ENCODE data around the gene FAM209A. TPM values are rescaled to one million over a fixed set of nuclear protein-coding genes. Genes with fewer than 3 reads are reported as not detected.
"Not testable (repeated sequence)": the region's sequence is repeated elsewhere in the genome, so short reads cannot be mapped to it uniquely, and the experiment has no call there.

The FAM209A gene, protein sequence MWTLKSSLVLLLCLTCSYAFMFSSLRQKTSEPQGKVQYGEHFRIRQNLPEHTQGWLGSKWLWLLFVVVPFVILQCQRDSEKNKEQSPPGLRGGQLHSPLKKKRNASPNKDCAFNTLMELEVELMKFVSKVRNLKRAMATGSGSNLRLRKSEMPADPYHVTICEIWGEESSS
- total RNA-seq (2021; ENCODE audit: unreplicated experiment), result not detected
- not detected for polyA plus RNA-seq (2012; ENCODE audit: insufficient read length)
- Bru-seq, nascent RNA, result percentile 37 among the genes with signal in this experiment
- percentile 40 among the genes with signal in this experiment for BruChase-seq, experiment 1, labeled RNA remaining after a 2-hour chase
- percentile 28 among the genes with signal in this experiment for BruChase-seq, experiment 2, labeled RNA remaining after a 6-hour chase
- long read RNA-seq, partial matches to known transcripts, result 0 of 13 reads
- long read RNA-seq, other reads (novel, unspliced or antisense), result 13 of 13 reads

DNA sequence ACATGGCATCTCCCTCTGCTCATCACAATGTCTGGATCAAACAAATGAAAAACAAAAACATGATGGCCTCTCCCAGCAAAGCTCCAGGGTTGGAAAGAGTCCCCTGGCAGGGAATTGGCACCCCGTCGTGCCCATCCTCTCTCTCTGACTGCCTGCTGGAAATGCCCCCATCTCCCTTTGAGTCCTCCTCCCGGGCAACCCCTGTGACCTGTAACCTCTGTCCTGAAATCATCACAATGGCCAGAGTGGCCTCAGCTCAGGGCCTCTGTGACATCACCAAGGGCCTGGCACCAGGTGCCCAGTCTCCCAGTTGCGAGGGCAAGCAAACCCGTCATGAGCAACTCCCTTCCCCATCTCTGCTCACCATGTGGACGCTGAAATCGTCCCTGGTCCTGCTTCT, at the start of gene FAM209A:
Gene FAM209A (plus strand): TSS at position 301 of the 400 bp plus-strand sequence. CDS start 65 bp downstream, at position 366.
- H3K4me3 ChIP-seq (ENCODE audit: low read depth in 2 of 2, low read length in 2 of 2); H3K36me3 ChIP-seq (ENCODE audit: control insufficient read depth, insufficient read depth, low read length); DNase-seq (ENCODE audit: low read depth, low spot score); ATAC-seq; H3K27ac ChIP-seq (ENCODE audit: low read length); CTCF ChIA-PET; in situ Hi-C loops (cut with HindIII; ENCODE audit: low pct_unique_long_range_greater_than_20kb, low sequenced_read_pairs); H3K4me1 ChIP-seq (ENCODE audit: control insufficient read depth, insufficient read depth, low read length); POLR2A ChIA-PET; H3K27me3 ChIP-seq (ENCODE audit: control insufficient read depth, insufficient read depth, low read length); intact Hi-C loops (cut with micrococcal nuclease; ENCODE audit: unreplicated experiment); BruUV-seq (replicated peaks); H3K9me3 ChIP-seq (ENCODE audit: control insufficient read depth, insufficient read depth, low read depth, low read length): not testable (repeated sequence)

DNA sequence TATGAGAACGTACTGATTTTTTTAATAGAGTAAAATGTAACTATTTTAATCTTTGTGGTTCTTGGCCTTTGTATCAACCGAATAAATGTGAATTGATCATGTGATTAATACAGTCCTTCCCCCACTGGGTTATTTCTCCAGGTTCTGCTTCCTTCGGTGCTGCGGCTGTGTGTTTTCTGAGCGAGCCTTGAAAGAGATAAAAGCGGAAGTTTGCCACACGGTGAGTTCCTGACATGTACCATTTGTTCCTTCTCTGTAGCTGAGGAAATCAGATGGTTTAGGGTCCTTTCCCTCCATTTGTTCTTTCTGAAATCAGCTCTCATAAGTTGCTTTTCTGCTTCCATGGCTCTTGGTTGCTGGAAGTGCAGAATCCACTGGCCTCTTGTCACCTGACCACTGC, 40.6 kb upstream of the FAM209A start:
- Histone ChIP-seq H3K27me3 (ENCODE audit: control insufficient read depth, insufficient read depth, low read length) (no peaks in the 10 kb centered on the region), H3K4me1 (ENCODE audit: control insufficient read depth, insufficient read depth, low read length) (no peaks in the 10 kb centered on the region), H3K9me3 (ENCODE audit: control insufficient read depth, insufficient read depth, low read depth, low read length) (no peaks in the 10 kb centered on the region), H3K4me3 (ENCODE audit: low read depth in 2 of 2, low read length in 2 of 2) (no peak overlapping the region), H3K36me3 (ENCODE audit: control insufficient read depth, insufficient read depth, low read length) (no peaks in the 10 kb centered on the region), H3K27ac (ENCODE audit: low read length) (no peak overlapping the region)
- CTCF ChIA-PET, result no interaction called here
- TF ChIP-seq, protein P1, sequence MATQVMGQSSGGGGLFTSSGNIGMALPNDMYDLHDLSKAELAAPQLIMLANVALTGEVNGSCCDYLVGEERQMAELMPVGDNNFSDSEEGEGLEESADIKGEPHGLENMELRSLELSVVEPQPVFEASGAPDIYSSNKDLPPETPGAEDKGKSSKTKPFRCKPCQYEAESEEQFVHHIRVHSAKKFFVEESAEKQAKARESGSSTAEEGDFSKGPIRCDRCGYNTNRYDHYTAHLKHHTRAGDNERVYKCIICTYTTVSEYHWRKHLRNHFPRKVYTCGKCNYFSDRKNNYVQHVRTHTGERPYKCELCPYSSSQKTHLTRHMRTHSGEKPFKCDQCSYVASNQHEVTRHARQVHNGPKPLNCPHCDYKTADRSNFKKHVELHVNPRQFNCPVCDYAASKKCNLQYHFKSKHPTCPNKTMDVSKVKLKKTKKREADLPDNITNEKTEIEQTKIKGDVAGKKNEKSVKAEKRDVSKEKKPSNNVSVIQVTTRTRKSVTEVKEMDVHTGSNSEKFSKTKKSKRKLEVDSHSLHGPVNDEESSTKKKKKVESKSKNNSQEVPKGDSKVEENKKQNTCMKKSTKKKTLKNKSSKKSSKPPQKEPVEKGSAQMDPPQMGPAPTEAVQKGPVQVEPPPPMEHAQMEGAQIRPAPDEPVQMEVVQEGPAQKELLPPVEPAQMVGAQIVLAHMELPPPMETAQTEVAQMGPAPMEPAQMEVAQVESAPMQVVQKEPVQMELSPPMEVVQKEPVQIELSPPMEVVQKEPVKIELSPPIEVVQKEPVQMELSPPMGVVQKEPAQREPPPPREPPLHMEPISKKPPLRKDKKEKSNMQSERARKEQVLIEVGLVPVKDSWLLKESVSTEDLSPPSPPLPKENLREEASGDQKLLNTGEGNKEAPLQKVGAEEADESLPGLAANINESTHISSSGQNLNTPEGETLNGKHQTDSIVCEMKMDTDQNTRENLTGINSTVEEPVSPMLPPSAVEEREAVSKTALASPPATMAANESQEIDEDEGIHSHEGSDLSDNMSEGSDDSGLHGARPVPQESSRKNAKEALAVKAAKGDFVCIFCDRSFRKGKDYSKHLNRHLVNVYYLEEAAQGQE (IDR thresholded peaks at IDR 0.05; ENCODE audit: insufficient read depth in 1 of 2, low read depth in 2 of 2, low read length in 1 of 2), result no peak
- no peak for TF ChIP-seq TCF7L2 (IDR thresholded peaks at IDR 0.05; ENCODE audit: low read depth, low read length)
- TF ChIP-seq SIN3A (IDR thresholded peaks at IDR 0.05; ENCODE audit: borderline replicate concordance, insufficient read depth, low read depth, low read length), result no peak
- TF ChIP-seq, protein P2, sequence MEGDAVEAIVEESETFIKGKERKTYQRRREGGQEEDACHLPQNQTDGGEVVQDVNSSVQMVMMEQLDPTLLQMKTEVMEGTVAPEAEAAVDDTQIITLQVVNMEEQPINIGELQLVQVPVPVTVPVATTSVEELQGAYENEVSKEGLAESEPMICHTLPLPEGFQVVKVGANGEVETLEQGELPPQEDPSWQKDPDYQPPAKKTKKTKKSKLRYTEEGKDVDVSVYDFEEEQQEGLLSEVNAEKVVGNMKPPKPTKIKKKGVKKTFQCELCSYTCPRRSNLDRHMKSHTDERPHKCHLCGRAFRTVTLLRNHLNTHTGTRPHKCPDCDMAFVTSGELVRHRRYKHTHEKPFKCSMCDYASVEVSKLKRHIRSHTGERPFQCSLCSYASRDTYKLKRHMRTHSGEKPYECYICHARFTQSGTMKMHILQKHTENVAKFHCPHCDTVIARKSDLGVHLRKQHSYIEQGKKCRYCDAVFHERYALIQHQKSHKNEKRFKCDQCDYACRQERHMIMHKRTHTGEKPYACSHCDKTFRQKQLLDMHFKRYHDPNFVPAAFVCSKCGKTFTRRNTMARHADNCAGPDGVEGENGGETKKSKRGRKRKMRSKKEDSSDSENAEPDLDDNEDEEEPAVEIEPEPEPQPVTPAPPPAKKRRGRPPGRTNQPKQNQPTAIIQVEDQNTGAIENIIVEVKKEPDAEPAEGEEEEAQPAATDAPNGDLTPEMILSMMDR (IDR thresholded peaks at IDR 0.05), result no peak
- no peak for TF ChIP-seq POLR2AphosphoS5 (IDR thresholded peaks at IDR 0.05; ENCODE audit: low read depth, low read length)
- ATAC-seq (no peak), DNase-seq (ENCODE audit: low read depth, low spot score) (no peak)
- intact Hi-C loops (cut with micrococcal nuclease; ENCODE audit: unreplicated experiment) (no loop called here), in situ Hi-C loops (cut with HindIII; ENCODE audit: low pct_unique_long_range_greater_than_20kb, low sequenced_read_pairs) (no loop called here)
- POLR2A ChIA-PET, result no interaction called here
- BruUV-seq (replicated peaks), result no TSS peak

DNA sequence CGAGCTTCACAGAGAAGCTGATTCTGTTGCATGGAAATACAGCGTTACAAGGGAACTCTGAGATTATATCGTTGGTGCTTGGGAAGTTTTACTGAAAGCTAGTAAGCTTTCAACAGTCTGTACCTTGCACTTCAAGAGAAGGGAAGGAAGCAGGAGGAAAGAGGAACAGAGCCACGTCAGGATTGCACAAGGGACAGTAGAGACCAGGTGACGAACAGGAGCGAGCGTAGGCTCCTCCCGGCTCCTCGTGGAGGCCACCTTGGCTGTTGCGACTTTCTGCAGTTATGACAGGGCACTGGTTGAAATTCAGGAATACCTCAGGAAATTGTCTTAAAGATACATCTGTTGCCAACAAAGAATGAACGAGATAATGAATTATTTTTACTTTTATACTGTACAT, 37.3 kb upstream of the FAM209A start:
- in situ Hi-C loops (cut with HindIII; ENCODE audit: low pct_unique_long_range_greater_than_20kb, low sequenced_read_pairs) (no loop called here), intact Hi-C loops (cut with micrococcal nuclease; ENCODE audit: unreplicated experiment) (no loop called here)
- no peak overlapping the region for H3K4me3 ChIP-seq (ENCODE audit: low read depth in 2 of 2, low read length in 2 of 2)
- no peaks in the 10 kb centered on the region for H3K27me3 ChIP-seq (ENCODE audit: control insufficient read depth, insufficient read depth, low read length)
- H3K4me1 ChIP-seq (ENCODE audit: control insufficient read depth, insufficient read depth, low read length), result no peaks in the 10 kb centered on the region
- H3K36me3 ChIP-seq (ENCODE audit: control insufficient read depth, insufficient read depth, low read length), result 0 out of 2 replicates have a peak, but pooled peaks cover 2% of the 10 kb centered on the region
- ATAC-seq, result no peak
- BruUV-seq (replicated peaks), result no TSS peak
- no peaks in the 10 kb centered on the region for H3K9me3 ChIP-seq (ENCODE audit: control insufficient read depth, insufficient read depth, low read depth, low read length)
- ChIA-PET CTCF (interaction anchor here (0.5 kb wide), 1 partner anchor 53 kb away, joined by 3 read pairs; no protein-coding TSS in a partner anchor), POLR2A (no interaction called here)
- TF ChIP-seq TCF7L2 (IDR thresholded peaks at IDR 0.05; ENCODE audit: low read depth, low read length) (no peak), SIN3A (IDR thresholded peaks at IDR 0.05; ENCODE audit: borderline replicate concordance, insufficient read depth, low read depth, low read length) (no peak), POLR2AphosphoS5 (IDR thresholded peaks at IDR 0.05; ENCODE audit: low read depth, low read length) (no peak)
- TF ChIP-seq, protein P1 (IDR thresholded peaks at IDR 0.05; ENCODE audit: insufficient read depth in 1 of 2, low read depth in 2 of 2, low read length in 1 of 2), result no peak
- TF ChIP-seq, protein P2 (IDR thresholded peaks at IDR 0.05), result no peak
- DNase-seq (ENCODE audit: low read depth, low spot score), result no peak
- H3K27ac ChIP-seq (ENCODE audit: low read length), result no peak overlapping the region

Data from Panc1 (cell line).